H1 (cell line): Measurements from ENCODE around the gene NR1D2. TPM values are rescaled to one million over a fixed set of nuclear protein-coding genes. Genes with fewer than 3 reads are reported as not detected.

Source experiments
- CTCF ChIA-PET: fragments of 300-600 bp; sonication (Branson Sonifier 250); formaldehyde crosslinking; loops from one replicate; lab custom pipeline; 2021; ENCODE audit not compliant: partially characterized antibody; lab: Charles Lee
- POLR2A ChIA-PET: fragments of 300-600 bp; sonication (Branson Sonifier 250); formaldehyde crosslinking; loops from one replicate; lab custom pipeline; 2021; ENCODE audit warnings: inconsistent platforms; ENCODE audit not compliant: partially characterized antibody; lab: Charles Lee
- DNase-seq, 2 experiments: peaks; one replicate each; pipeline versions ENCODE4 v3.0.0 to v3.0.0-alpha.2; 2010 to 2022; ENCODE audit warnings: low spot score in 2 of 2, low read depth in 1 of 2, mixed read lengths in 1 of 2
- FAIRE-seq: peaks from 2 replicates; lab custom pipeline; 2011; peaks lifted over from hg19 to GRCh38; lab: Jason Lieb, UNC
- H2AFZ ChIP-seq: 2 replicates; pipeline ENCODE4 v1.8.1; 2012; ENCODE audit warnings: low read length, inconsistent platforms
- H2AK5ac ChIP-seq: 2 replicates; pipeline ENCODE4 v1.6.1; 2013; ENCODE audit warnings: low read depth, low read length
- H2BK120ac ChIP-seq: replicated peaks from 2 replicates; pipeline ENCODE3; 2013; ENCODE audit warnings: low read depth, low read length, inconsistent platforms
- H2BK12ac ChIP-seq: 2 replicates; pipeline ENCODE4 v1.6.1; 2013; ENCODE audit warnings: low read depth, low read length
- H2BK15ac ChIP-seq: 2 replicates; pipeline ENCODE4 v1.6.1; 2013; ENCODE audit warnings: low read length
- H2BK20ac ChIP-seq: 2 replicates; pipeline ENCODE4 v1.6.1; 2013; ENCODE audit warnings: low read length
- H2BK5ac ChIP-seq: 2 replicates; pipeline ENCODE4 v1.6.1; 2013; ENCODE audit warnings: low read depth, low read length
- H3K14ac ChIP-seq: 2 replicates; pipeline ENCODE4 v1.6.1; 2013; ENCODE audit warnings: inconsistent platforms; ENCODE audit not compliant: insufficient read length
- H3K18ac ChIP-seq: 2 replicates; pipeline ENCODE4 v1.6.1; 2013; ENCODE audit warnings: low read length; ENCODE audit errors: extremely low read depth
- H3K23ac ChIP-seq: 2 replicates; pipeline ENCODE4 v1.6.1; 2013; ENCODE audit warnings: inconsistent platforms; ENCODE audit not compliant: insufficient read length
- H3K23me2 ChIP-seq: 2 replicates; pipeline ENCODE4 v1.6.1; 2013; ENCODE audit warnings: low read depth, low read length
- H3K27ac ChIP-seq: 2 replicates; pipeline ENCODE4 v1.6.1; 2011; ENCODE audit warnings: low read depth, low read length, inconsistent platforms
- H3K27me3 ChIP-seq, 4 experiments: replicated peaks in 1 of 4; 1 replicate in 1 of 4; 2 replicates in 3 of 4; pipeline versions ENCODE4 v1.6.1 to v1.8.1; 2011 to 2013; ENCODE audit warnings: low read length in 3 of 4, mild to moderate bottlenecking in 3 of 4, inconsistent platforms in 2 of 4, mixed read lengths in 2 of 4, moderate library complexity in 1 of 4; ENCODE audit not compliant: control insufficient read depth in 3 of 4, insufficient read depth in 3 of 4; ENCODE audit errors: extremely low read depth in 1 of 4
- H3K36me3 ChIP-seq, 4 experiments: 2 replicates each; pipeline versions ENCODE4 v1.6.1 to v1.8.1; 2011 to 2013; ENCODE audit warnings: mild to moderate bottlenecking in 4 of 4, low read length in 3 of 4, moderate library complexity in 2 of 4, control low read depth in 1 of 4, inconsistent platforms in 1 of 4; ENCODE audit not compliant: insufficient read depth in 4 of 4, control insufficient read depth in 2 of 4
- H3K4ac ChIP-seq: replicated peaks from 2 replicates; pipeline ENCODE3; 2013; ENCODE audit warnings: low read length, low read depth, mixed read lengths, inconsistent platforms; ENCODE audit not compliant: insufficient read length
- H3K4me1 ChIP-seq, 4 experiments: replicated peaks in 1 of 4; 1 replicate in 1 of 4; 2 replicates in 3 of 4; pipeline versions ENCODE4 v1.6.1 to v1.8.1; 2011 to 2013; ENCODE audit warnings: low read length in 3 of 4, inconsistent platforms in 2 of 4, mixed read lengths in 1 of 4; ENCODE audit not compliant: insufficient read depth in 4 of 4, control insufficient read depth in 3 of 4
- H3K4me2 ChIP-seq, 2 experiments: 2 replicates each; pipeline versions ENCODE4 v1.6.1 to v1.8.1; 2011 to 2013; ENCODE audit warnings: low read depth in 2 of 2, low read length in 2 of 2, control low read depth in 1 of 2, inconsistent platforms in 1 of 2, mild to moderate bottlenecking in 1 of 2; ENCODE audit not compliant: insufficient read depth in 1 of 2
- H3K4me3 ChIP-seq, 4 experiments: fragments of 200-600, 300-600 bp in 1 of 4; sonication (generic), shearing (Covaris generic), sonication (Bioruptor Twin) in 1 of 4; 2 replicates each; pipeline versions ENCODE4 v1.5.1 to v1.8.1; 2011 to 2016; ENCODE audit warnings: low read length in 4 of 4, low read depth in 3 of 4, control low read depth in 2 of 4, inconsistent platforms in 2 of 4, mild to moderate bottlenecking in 2 of 4, mixed read lengths in 1 of 4, moderate library complexity in 1 of 4; ENCODE audit not compliant: insufficient read depth in 2 of 4; ENCODE audit errors: extremely low read depth in 1 of 4
- H3K56ac ChIP-seq: replicated peaks from 2 replicates; pipeline ENCODE3; 2013; ENCODE audit warnings: low read depth, mild to moderate bottlenecking, mixed read lengths, low read length, inconsistent platforms; ENCODE audit not compliant: insufficient read length
- H3K79me1 ChIP-seq: 2 replicates; pipeline ENCODE4 v1.6.1; 2013; ENCODE audit warnings: low read depth, low read length, control low read depth
- H3K79me2 ChIP-seq, 2 experiments: 2 replicates each; pipeline versions ENCODE4 v1.6.1 to v1.8.1; 2012 to 2013; ENCODE audit warnings: low read length in 2 of 2, mild to moderate bottlenecking in 2 of 2, inconsistent platforms in 1 of 2; ENCODE audit not compliant: insufficient read depth in 2 of 2, control insufficient read depth in 1 of 2
- H3K9ac ChIP-seq, 4 experiments: replicated peaks in 1 of 4; 1 replicate in 1 of 4; 2 replicates in 3 of 4; pipeline versions ENCODE4 v1.6.1 to v1.8.1; 2011 to 2013; ENCODE audit warnings: low read depth in 3 of 4, low read length in 3 of 4, control low read depth in 2 of 4, mild to moderate bottlenecking in 2 of 4, moderate library complexity in 2 of 4, inconsistent platforms in 1 of 4; ENCODE audit errors: extremely low read depth in 1 of 4
- H3K9me3 ChIP-seq, 2 experiments: 2 replicates each; pipeline versions ENCODE4 v1.6.1 to v1.8.1; 2012 to 2013; ENCODE audit warnings: mild to moderate bottlenecking in 2 of 2, moderate library complexity in 2 of 2, control low read depth in 1 of 2, inconsistent platforms in 1 of 2, low read depth in 1 of 2, low read length in 1 of 2, mixed read lengths in 1 of 2; ENCODE audit not compliant: insufficient read depth in 2 of 2
- H4K20me1 ChIP-seq, 2 experiments: replicated peaks in 1 of 2; 2 replicates each; pipeline versions ENCODE3 to v1.8.1; 2011 to 2013; ENCODE audit warnings: inconsistent platforms in 2 of 2, low read length in 2 of 2, mild to moderate bottlenecking in 1 of 2; ENCODE audit not compliant: insufficient read depth in 2 of 2, control insufficient read depth in 1 of 2
- H4K5ac ChIP-seq: 2 replicates; pipeline ENCODE4 v1.6.1; 2013; ENCODE audit warnings: low read length, low read depth, mixed read lengths, inconsistent platforms; ENCODE audit not compliant: insufficient read length
- H4K8ac ChIP-seq: 2 replicates; pipeline ENCODE4 v1.8.0; 2013; ENCODE audit warnings: mild to moderate bottlenecking, moderate library complexity, low read length, inconsistent platforms; ENCODE audit not compliant: insufficient read depth; ENCODE audit errors: extremely low read depth
- H4K91ac ChIP-seq: replicated peaks from 2 replicates; pipeline ENCODE3; 2013; ENCODE audit warnings: low read length, mixed read lengths, inconsistent platforms; ENCODE audit not compliant: insufficient read length
- ASH2L ChIP-seq: fragments of 200-600, 300-600 bp; sonication (generic); IDR thresholded peaks from one replicate; pipeline ENCODE4 v1.7.1; 2017; ENCODE audit warnings: low read length
- EZH2 ChIP-seq: fragments of 200-600 bp; sonication (generic); IDR thresholded peaks from 2 replicates; pipeline ENCODE4 v1.7.1; 2012; ENCODE audit warnings: low read depth, mild to moderate bottlenecking, moderate library complexity, low read length, inconsistent platforms; ENCODE audit not compliant: severe bottlenecking
- HDAC6 ChIP-seq: IDR thresholded peaks from one replicate; pipeline ENCODE4 v1.7.1; 2012; ENCODE audit warnings: low read depth, mild to moderate bottlenecking, inconsistent platforms, low read length, moderate library complexity
- NANOG ChIP-seq: IDR thresholded peaks from 2 replicates; pipeline ENCODE4 v1.6.1; 2011; ENCODE audit warnings: low read length, low read depth, mild to moderate bottlenecking, inconsistent platforms; ENCODE audit not compliant: insufficient read depth, poor library complexity, severe bottlenecking
- NRF1 ChIP-seq: IDR thresholded peaks from 2 replicates; pipeline ENCODE4 v1.6.1; 2011; ENCODE audit warnings: mild to moderate bottlenecking, low read depth, low read length, improper control_type of control experiment
- RAD21 ChIP-seq, 2 experiments: IDR thresholded peaks in 1 of 2; conservative IDR thresholded peaks in 1 of 2; 2 replicates each; pipeline ENCODE4 v1.6.1; 2011; ENCODE audit warnings: low read depth in 2 of 2, low read length in 2 of 2, improper control_type of control experiment in 1 of 2, inconsistent platforms in 1 of 2, mild to moderate bottlenecking in 1 of 2, moderate library complexity in 1 of 2
- TBP ChIP-seq: IDR thresholded peaks from 2 replicates; pipeline ENCODE4 v1.6.1; 2011; ENCODE audit warnings: low read depth, low read length, improper control_type of control experiment
- TCF12 ChIP-seq: IDR thresholded peaks from 2 replicates; pipeline ENCODE4 v1.6.1; 2011; ENCODE audit warnings: low read depth, mild to moderate bottlenecking, low read length
- TEAD4 ChIP-seq: IDR thresholded peaks from 2 replicates; pipeline ENCODE4 v1.6.1; 2012; ENCODE audit warnings: low read depth, low read length, inconsistent platforms, mixed read lengths
- WGBS, 2 experiments: shearing (Covaris generic) in 1 of 2; methylation state at CpG; one replicate each; pipeline versions ENCODE4 v1.1.6 to v1.1.7; 2013 to 2015; ENCODE audit warnings: low lambda C conversion rate in 2 of 2, mixed read lengths in 2 of 2, inconsistent platforms in 1 of 2, low coverage in 1 of 2, missing lambda C conversion rate in 1 of 2; ENCODE audit not compliant: insufficient replicate concordance in 2 of 2, insufficient coverage in 1 of 2, insufficient read length in 1 of 2; ENCODE audit errors: extremely low coverage in 1 of 2, missing lambda C conversion rate in 1 of 2; 5-methylcytosine and 5-hydroxymethylcytosine counted together
- polyA plus RNA-seq, 7 experiments: library from polyadenylated mRNA; depleted of rRNA in 3 of 7; stranded (reverse) in 5 of 7; unstranded in 2 of 7; fragments of >200 nt in 5 of 7; fragments of 200-250 nt in 2 of 7; gene quantifications; 1 replicate in 5 of 7; 2 replicates in 1 of 7; 4 replicates in 1 of 7; pipeline versions ENCODE4 v1.2.1 to v1.2.3, GENCODE V29; 2011 to 2013; ENCODE audit warnings: missing spikeins in 2 of 7, mixed read lengths in 2 of 7
- total RNA-seq: library from RNA; stranded (reverse); fragmentation: NEBNext Ultra II Directional; extraction: Animal tissue kit (Norgen Biotek cat#: 25700); gene quantifications from 2 replicates; pipeline ENCODE4 v1.2.1, GENCODE V29; 2021
- TF ChIP-seq, protein P1 (sequence below): IDR thresholded peaks from 2 replicates; pipeline ENCODE4 v1.6.1; 2012; ENCODE audit warnings: inconsistent platforms
- TF ChIP-seq, protein P2 (sequence below): IDR thresholded peaks from 2 replicates; pipeline ENCODE4 v1.6.1; 2012; ENCODE audit warnings: low read length, inconsistent platforms

The NR1D2 gene
- total and polyA plus RNA-seq, 2 of the 8 experiments (the other 6 are each of a cell fraction or from before 2014, with no cell fraction given) = 5.9 to 21.7 TPM

DNA sequence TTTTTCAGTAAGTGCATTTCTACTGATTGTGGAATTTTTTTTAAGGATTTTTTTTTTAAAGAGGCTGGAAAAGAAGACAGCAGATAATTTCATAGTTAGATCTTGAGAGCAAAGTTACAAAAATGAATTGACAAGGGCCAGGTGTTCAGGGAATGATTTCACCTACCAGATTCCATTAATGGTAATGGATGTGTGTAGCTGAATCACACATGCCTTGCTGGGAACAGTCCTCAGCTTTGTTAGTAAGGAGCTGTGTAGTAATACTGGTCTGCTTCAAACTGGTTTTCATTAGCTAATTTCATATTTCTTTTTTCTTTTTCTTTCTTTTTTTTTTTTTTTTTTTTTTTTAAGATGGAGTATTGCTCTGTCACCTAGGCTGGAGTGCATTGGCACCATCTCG is 16.0 kb downstream of the NR1D2 start:
- Histone ChIP-seq H2BK20ac (no peak overlapping the region), H3K23me2 (no peaks in the 10 kb centered on the region), H2AK5ac (no peak overlapping the region), H3K9me3 (no peaks in the 10 kb centered on the region), H2BK120ac (no peak overlapping the region), H3K4me2 (no peak overlapping the region), H3K9ac (no peak overlapping the region), H3K79me2 (peaks cover 0 to 13% of the 10 kb centered on the region in 2 experiments; a peak in 2 of 4 replicates), H3K23ac (no peak overlapping the region), H3K14ac (no peak overlapping the region), H4K8ac (no peak overlapping the region), H3K79me1 (no peaks in the 10 kb centered on the region), H4K5ac (no peak overlapping the region), H2AFZ (no peak overlapping the region), H4K20me1 (no peaks in the 10 kb centered on the region), H3K4me3 (no peak overlapping the region), H2BK12ac (no peak overlapping the region), H3K27me3 (no peaks in the 10 kb centered on the region), H3K36me3 (peaks cover 0 to 56% (median 10%) of the 10 kb centered on the region in 4 experiments; a peak in 6 of 8 replicates), H3K18ac (no peak overlapping the region), H3K4ac (no peak overlapping the region), H3K27ac (no peak overlapping the region), H2BK15ac (no peak overlapping the region), H4K91ac (no peak overlapping the region), H3K56ac (no peak overlapping the region), H2BK5ac (no peak overlapping the region), H3K4me1 (no peaks in the 10 kb centered on the region)
- WGBS, 2 experiments = no CpG with 5 or more reads among the region's 1 CpG
- DNase-seq (no peak), FAIRE-seq (no peak)
- POLR2A ChIA-PET = interaction anchor here (2.3 kb wide), 1 partner anchor 44 kb away, joined by 14 read pairs; the partner anchor contains the start of genes NKIRAS1 and RPL15
- CTCF ChIA-PET = interaction anchor here (2.4 kb wide), 1 partner anchor 13 kb away, joined by 6 read pairs; no protein-coding TSS in a partner anchor
- TF ChIP-seq, protein P1, sequence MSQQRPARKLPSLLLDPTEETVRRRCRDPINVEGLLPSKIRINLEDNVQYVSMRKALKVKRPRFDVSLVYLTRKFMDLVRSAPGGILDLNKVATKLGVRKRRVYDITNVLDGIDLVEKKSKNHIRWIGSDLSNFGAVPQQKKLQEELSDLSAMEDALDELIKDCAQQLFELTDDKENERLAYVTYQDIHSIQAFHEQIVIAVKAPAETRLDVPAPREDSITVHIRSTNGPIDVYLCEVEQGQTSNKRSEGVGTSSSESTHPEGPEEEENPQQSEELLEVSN = no peak
- TF ChIP-seq, protein P2, sequence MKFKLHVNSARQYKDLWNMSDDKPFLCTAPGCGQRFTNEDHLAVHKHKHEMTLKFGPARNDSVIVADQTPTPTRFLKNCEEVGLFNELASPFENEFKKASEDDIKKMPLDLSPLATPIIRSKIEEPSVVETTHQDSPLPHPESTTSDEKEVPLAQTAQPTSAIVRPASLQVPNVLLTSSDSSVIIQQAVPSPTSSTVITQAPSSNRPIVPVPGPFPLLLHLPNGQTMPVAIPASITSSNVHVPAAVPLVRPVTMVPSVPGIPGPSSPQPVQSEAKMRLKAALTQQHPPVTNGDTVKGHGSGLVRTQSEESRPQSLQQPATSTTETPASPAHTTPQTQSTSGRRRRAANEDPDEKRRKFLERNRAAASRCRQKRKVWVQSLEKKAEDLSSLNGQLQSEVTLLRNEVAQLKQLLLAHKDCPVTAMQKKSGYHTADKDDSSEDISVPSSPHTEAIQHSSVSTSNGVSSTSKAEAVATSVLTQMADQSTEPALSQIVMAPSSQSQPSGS = no peak
- TF ChIP-seq RAD21 (IDR thresholded peaks at IDR 0.05 in 1 of 2, conservative IDR thresholded peaks at IDR 0.05 in 1 of 2; ENCODE audit: low read depth in 2 of 2, low read length in 2 of 2) (no peak), TEAD4 (no peak), HDAC6 (no peak), NRF1 (no peak), NANOG (no peak), ASH2L (no peak), TBP (no peak), TCF12 (no peak), EZH2 (no peak)
